ENCODE measurements around the gene ITGA11.

ITGA11 gene

DNA sequence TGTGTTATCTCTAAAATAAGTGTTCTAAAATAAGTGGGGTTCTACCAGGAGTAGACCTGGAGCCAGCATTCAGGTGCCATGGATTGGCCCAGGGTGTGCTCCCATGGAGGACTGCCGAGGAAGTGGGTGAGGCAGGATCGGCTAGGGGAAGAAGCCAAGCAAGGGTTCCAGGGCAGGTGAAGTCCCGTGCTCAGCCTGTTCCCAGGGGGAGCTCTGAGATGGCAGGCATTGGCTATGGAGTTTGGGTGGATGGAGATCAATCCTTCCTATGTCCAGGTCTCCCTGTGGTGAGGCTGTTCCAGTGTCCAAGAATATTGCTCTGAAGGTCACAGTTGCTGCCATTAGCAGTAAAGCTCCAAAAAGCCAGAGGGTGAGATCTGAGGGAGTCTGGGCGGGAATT, 46.9 kb upstream of the ITGA11 start:
- peak overlapping the region; percentile 79 to 86 for H3K27ac ChIP-seq
- no peak overlapping the region for H3K4me3 ChIP-seq
- H3K27me3 ChIP-seq, result no peaks in the 10 kb centered on the region
- DNase-seq, result no peak
- no peaks in the 10 kb centered on the region for H3K9me3 ChIP-seq
- peaks cover 0 to 44% (median 19%) of the 10 kb centered on the region in 4 donors for H3K4me1 ChIP-seq
- no peak for TF ChIP-seq CTCF (IDR thresholded peaks at IDR 0.05)
- intact Hi-C loops (cut with DNase I; ENCODE audit: low total_unique reads), result loop anchor here (5.0 kb wide), 1 partner anchor 62 kb away; no protein-coding TSS in a partner anchor
- no peaks in the 10 kb centered on the region for H3K36me3 ChIP-seq

GRCh38 chr15:68475449-68475848, 43.5 kb upstream of the ITGA11 start:
- H3K4me3 ChIP-seq, result no peak overlapping the region
- H3K27ac ChIP-seq, result no peak overlapping the region
- H3K27me3 ChIP-seq, result no peaks in the 10 kb centered on the region
- H3K9me3 ChIP-seq, result no peaks in the 10 kb centered on the region
- DNase-seq, result no peak
- H3K4me1 ChIP-seq, result peaks cover 0 to 26% (median 17%) of the 10 kb centered on the region in 4 donors
- TF ChIP-seq CTCF (IDR thresholded peaks at IDR 0.05), result no peak
- H3K36me3 ChIP-seq, result no peaks in the 10 kb centered on the region
- intact Hi-C loops (cut with DNase I; ENCODE audit: low total_unique reads), result loop anchor here (5.0 kb wide), 1 partner anchor 58 kb away; no protein-coding TSS in a partner anchor

DNA sequence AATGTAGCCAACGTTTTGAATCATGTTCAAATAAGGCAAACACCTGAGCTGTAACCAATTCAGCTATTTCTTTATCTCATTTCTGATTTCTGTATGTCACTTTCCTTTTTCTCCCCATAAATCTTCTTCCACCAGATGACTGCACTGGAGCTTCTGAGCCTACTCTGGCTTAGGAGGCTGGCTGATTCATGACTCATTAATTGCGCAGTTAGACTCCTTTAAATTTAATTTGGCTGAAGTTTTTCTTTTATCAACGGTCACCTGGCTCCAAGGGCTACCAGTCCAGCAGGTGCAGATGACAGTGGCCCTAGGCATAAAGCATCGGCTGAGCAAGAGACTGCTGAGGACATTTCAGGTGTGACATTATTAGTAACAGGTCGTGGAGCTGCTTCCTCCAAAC, 39.6 kb upstream of the ITGA11 start:
- Histone ChIP-seq H3K36me3 (no peaks in the 10 kb centered on the region), H3K4me1 (peaks cover 0 to 37% (median 11%) of the 10 kb centered on the region in 4 donors), H3K4me3 (no peak overlapping the region), H3K27ac (no peak overlapping the region), H3K27me3 (no peaks in the 10 kb centered on the region), H3K9me3 (no peaks in the 10 kb centered on the region)
- intact Hi-C loops (cut with DNase I; ENCODE audit: low total_unique reads), result no loop called here
- DNase-seq, result no peak
- no peak for TF ChIP-seq CTCF (IDR thresholded peaks at IDR 0.05)

GRCh38 chr15:68470976-68471375, 39.0 kb upstream of the ITGA11 start:
- no peak for TF ChIP-seq CTCF (IDR thresholded peaks at IDR 0.05)
- intact Hi-C loops (cut with DNase I; ENCODE audit: low total_unique reads), result no loop called here
- no peak for DNase-seq

DNA sequence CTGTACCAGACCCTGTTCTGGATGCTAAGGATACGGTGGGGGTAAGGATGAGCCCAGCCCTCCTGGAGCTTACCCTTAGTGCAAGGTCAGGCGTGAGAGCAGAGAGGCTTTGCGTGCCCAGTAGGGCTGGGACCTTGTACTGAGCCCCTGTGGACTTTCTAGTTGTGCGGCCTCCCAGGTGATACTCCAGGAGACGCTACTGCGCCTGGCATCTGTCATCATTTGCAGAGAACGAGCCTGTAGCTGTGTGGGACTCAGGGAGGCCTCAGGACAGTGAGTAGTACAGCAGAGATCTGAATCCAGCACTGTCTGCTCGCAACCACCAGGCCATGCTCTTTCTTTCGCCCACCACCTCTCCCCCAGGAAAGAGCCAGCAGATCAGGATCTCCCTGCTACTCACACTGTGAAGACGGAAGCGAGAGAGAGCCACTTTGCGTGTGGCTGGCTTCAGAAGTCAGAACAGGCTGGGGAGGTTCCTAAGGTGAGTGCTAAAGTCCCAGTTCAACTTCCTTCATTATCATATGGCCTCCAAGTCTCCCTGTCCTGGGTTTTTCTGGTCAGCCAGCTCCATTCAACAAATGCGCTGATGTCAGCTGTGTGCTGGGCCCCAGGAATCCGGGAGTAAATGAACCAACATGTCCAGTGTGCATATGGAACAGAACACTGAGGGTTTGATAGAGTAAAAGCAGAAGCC, 38.2 kb upstream of the ITGA11 start:
- Histone ChIP-seq H3K36me3 (no peaks in the 10 kb centered on the region), H3K27me3 (no peaks in the 10 kb centered on the region), H3K4me3 (no peak overlapping the region), H3K4me1 (peaks cover 0 to 46% (median 15%) of the 10 kb centered on the region in 4 donors), H3K9me3 (no peaks in the 10 kb centered on the region), H3K27ac (peak overlapping the region; percentile 35 to 42)
- DNase-seq, result no peak
- intact Hi-C loops (cut with DNase I; ENCODE audit: low total_unique reads), result no loop called here
- TF ChIP-seq CTCF (IDR thresholded peaks at IDR 0.05), result no peak

More at GRCh38 chr15:68470976-68471375, 39.0 kb upstream of the ITGA11 start:
- no peaks in the 10 kb centered on the region for H3K9me3 ChIP-seq
- peak overlapping the region; percentile 35 to 42 for H3K27ac ChIP-seq
- H3K27me3 ChIP-seq, result no peaks in the 10 kb centered on the region
- no peaks in the 10 kb centered on the region for H3K36me3 ChIP-seq
- peaks cover 0 to 38% (median 13%) of the 10 kb centered on the region in 4 donors for H3K4me1 ChIP-seq
- no peak overlapping the region for H3K4me3 ChIP-seq

All from tibial artery (tissue), 4 donors.